Hepatocyte (in vitro differentiated cells): ENCODE data around the gene TLL1.

Experiments used
- CTCF ChIP-seq: fragments of 200-600 bp; sonication (generic); IDR thresholded peaks from 2 replicates; pipeline ENCODE4 v1.5.1; 2016; ENCODE audit warnings: antibody characterized with exemption, mild to moderate bottlenecking; ENCODE audit not compliant: poor library complexity
- EZH2 ChIP-seq: fragments of 200-600 bp; sonication (generic); IDR thresholded peaks from 2 replicates; pipeline ENCODE4 v1.6.1; 2016; ENCODE audit warnings: antibody characterized with exemption, mild to moderate bottlenecking, borderline replicate concordance

- TF ChIP-seq CTCF (no peak), EZH2 (no peak)
Measured at GRCh38 chr4:165947019-165947418, 74.0 kb downstream of the TLL1 start.
